GM12891 (cell line): ENCODE results near the gene BCAT1.

Experiments
- PAX5 ChIP-seq: IDR thresholded peaks from 2 replicates; pipeline ENCODE4 v1.6.1; 2011; ENCODE audit warnings: low read length, moderate library complexity, mild to moderate bottlenecking; ENCODE audit not compliant: insufficient read depth, severe bottlenecking
- POU2F2 ChIP-seq: IDR thresholded peaks from 2 replicates; pipeline ENCODE4 v1.6.1; 2011; ENCODE audit warnings: low read depth, mild to moderate bottlenecking, control low read depth, low read length, moderate library complexity
- TAF1 ChIP-seq: IDR thresholded peaks from 2 replicates; pipeline ENCODE4 v1.6.1; 2011; ENCODE audit warnings: low read depth, low read length, control low read depth

GRCh38 chr12:24979329-24979728 lies 30.4 kb upstream of the BCAT1 start:
- TF ChIP-seq PAX5 (no peak), POU2F2 (no peak), TAF1 (no peak)
